GM12875 (cell line): ENCODE measurements around the gene MTG2.

Source experiments
- H3K4me3 ChIP-seq: one replicate; pipeline ENCODE4 v1.5.1; 2011; ENCODE audit warnings: low read depth, low read length, control low read depth
- TF ChIP-seq, protein P1 (sequence below): IDR thresholded peaks from 2 replicates; pipeline ENCODE4 v1.5.1; 2011; ENCODE audit warnings: low read depth, mild to moderate bottlenecking, control low read depth, inconsistent platforms, low read length, moderate library complexity, borderline replicate concordance; ENCODE audit not compliant: insufficient read depth

Gene MTG2

DNA sequence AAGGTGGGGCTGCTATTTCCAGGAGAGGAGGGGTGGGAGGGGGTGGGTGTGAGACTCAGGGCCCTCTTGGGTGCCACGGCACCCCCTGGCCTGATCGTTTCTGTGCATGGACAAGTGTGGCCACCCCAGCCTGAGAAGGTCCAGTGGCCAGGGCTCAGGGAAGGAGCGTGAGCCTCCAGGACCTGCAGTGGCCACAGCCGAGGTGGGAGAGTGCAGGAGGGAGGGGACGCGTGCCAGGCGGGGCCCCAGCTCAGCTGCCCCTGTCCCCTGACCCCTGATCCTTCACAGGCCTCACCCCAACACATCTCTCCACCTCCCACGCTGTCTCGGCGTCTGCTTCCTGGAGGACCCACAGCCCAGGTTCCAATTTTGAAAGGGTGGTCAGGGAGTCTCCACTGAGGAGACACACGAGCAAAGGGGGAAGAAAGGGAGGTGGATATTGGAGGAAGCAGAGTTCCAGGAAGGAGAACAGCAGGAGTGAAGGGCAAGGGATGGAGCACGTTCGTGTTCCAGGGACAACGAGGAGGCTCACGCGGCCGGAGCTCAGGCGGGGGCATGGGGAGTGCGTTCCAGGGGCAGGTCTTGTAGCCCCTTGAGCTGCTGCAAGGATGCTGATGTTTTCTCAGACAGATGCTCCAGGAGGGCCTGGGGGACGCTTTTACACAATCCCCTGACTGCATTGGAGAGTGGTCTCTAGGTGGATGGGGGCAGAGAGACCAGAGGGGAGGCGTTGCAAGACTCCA, 41.5 kb downstream of the MTG2 start:
- H3K4me3 ChIP-seq: no peak overlapping the region
- TF ChIP-seq, protein P1, sequence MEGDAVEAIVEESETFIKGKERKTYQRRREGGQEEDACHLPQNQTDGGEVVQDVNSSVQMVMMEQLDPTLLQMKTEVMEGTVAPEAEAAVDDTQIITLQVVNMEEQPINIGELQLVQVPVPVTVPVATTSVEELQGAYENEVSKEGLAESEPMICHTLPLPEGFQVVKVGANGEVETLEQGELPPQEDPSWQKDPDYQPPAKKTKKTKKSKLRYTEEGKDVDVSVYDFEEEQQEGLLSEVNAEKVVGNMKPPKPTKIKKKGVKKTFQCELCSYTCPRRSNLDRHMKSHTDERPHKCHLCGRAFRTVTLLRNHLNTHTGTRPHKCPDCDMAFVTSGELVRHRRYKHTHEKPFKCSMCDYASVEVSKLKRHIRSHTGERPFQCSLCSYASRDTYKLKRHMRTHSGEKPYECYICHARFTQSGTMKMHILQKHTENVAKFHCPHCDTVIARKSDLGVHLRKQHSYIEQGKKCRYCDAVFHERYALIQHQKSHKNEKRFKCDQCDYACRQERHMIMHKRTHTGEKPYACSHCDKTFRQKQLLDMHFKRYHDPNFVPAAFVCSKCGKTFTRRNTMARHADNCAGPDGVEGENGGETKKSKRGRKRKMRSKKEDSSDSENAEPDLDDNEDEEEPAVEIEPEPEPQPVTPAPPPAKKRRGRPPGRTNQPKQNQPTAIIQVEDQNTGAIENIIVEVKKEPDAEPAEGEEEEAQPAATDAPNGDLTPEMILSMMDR: no peak

DNA sequence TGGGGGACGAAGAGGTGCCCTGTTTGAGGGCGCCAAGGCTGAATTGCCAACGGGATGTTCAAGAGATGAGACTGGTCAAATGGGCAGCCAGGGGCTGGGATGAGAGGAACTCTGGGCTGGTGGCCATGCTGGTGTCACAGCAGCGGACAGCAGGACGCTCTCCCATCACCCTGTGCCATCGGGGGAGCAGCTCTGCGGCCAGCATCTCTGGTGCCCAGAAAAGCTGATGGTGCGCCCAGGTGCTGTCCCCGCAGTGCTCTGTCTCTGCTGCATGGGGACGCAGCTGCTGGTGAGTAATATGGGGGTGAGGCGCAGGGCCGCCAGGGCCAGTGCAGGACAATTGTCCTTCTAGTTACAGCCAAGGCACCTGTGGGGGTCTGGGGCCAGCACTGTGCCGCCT, 42.2 kb downstream of the MTG2 start:
- TF ChIP-seq, protein P1: no peak

DNA sequence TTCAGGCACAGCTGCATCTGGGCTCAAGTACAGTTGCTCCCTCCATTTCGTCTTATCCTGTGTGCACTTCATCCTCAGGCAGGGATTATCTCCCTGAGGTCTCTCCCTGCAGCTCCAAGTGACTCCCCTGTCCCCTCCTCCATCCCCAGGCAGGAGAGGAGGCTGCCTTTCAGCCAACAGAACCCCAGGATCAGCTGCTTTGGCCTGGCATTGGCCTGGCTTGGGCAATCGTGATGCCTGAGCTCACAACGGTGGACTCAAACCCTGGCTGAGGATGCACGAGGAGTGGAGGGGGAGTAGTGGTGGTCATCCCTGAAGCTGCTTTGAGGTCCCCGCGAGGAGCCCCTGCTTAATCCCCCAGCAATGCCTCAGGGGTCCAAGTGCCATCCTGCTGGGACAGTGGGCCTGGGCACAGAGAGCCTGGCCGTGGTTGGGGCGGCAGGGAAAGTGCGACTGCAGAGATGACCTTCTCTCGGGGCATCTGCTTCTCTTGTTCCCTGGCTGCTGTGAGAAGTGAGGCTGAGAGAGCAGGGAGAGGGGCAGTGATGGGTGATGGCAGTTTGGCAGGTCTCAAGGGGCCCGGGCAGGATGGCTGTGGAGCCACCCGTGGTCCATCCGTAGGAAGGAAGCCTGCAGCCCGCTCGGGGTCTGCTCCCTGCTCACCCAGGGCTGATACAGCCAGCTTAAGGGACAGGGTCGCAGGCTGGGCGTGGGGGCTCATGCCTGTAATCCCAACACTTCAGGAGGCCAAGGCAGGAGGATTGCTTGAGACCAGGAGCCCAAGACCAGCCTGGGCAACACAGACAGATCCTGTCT, 43.2 kb downstream of the MTG2 start:
- TF ChIP-seq, protein P1: no peak
- no peak overlapping the region for H3K4me3 ChIP-seq

More for the DNA sequence above, 42.2 kb downstream of the MTG2 start:
- no peak overlapping the region for H3K4me3 ChIP-seq

DNA sequence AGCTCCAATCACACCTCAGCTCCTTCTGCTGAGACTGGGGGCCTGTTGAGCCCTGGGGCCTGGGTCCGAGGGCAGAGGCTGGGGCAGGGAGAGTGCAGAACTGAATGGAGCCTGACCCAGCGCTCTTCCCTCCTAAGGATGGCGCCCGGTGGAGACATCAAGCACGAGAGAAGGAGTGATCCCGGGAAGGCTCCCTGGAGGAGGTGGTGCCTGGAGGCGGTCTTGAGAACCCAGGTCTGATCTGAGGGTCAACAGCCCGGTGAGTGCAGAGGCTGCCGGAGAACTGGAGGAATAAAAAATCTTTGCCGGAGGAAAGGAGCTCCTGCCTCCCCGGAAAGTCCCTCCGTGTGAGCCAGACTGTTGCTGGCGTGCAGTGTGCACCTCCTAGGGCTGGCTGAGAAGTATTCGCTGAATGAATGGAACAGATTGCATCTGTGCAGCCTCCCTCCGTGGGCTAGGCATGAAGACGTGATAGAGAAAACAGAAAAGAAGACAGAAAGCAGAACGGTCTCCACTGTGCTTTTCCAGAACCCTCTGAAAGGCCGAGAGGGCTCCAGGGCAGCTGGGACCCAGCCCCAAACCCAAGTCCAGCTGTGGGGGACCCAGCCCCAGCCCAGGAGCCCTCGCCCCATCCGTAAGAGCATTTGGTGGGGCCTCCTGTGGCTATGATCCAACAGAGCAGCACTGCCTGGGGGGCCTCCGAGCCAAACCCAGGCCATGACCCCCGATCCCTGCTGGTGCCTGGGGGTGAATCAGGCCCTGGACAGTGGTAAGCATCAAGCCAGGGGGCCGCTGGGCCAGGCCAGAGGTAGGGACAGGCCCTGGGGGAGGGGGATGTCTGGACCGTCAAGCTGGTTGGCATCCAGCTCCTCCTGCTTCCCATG, 44.1 kb downstream of the MTG2 start:
- H3K4me3 ChIP-seq: no peak overlapping the region
- TF ChIP-seq, protein P1: no peak

DNA sequence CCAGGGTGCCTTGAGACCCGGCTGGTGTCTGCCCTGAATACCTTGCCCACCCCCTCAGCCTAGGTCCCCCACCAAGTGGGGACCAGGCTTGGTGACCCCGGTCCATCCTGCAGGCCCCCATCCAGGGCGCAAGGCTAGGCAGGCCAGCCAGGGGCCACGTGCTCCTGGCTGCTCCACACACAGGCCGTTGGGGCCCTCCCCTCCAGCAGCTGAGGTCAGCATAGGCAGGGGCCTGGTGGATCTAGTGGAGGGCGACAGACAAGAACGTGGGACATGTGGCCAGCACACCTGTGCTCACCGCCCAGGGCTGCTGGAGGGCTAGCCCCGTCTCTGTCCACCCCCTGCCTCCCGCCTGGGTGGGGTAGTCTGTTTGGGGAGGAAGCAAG, 44.8 kb downstream of the MTG2 start:
- TF ChIP-seq, protein P1: no peak

DNA sequence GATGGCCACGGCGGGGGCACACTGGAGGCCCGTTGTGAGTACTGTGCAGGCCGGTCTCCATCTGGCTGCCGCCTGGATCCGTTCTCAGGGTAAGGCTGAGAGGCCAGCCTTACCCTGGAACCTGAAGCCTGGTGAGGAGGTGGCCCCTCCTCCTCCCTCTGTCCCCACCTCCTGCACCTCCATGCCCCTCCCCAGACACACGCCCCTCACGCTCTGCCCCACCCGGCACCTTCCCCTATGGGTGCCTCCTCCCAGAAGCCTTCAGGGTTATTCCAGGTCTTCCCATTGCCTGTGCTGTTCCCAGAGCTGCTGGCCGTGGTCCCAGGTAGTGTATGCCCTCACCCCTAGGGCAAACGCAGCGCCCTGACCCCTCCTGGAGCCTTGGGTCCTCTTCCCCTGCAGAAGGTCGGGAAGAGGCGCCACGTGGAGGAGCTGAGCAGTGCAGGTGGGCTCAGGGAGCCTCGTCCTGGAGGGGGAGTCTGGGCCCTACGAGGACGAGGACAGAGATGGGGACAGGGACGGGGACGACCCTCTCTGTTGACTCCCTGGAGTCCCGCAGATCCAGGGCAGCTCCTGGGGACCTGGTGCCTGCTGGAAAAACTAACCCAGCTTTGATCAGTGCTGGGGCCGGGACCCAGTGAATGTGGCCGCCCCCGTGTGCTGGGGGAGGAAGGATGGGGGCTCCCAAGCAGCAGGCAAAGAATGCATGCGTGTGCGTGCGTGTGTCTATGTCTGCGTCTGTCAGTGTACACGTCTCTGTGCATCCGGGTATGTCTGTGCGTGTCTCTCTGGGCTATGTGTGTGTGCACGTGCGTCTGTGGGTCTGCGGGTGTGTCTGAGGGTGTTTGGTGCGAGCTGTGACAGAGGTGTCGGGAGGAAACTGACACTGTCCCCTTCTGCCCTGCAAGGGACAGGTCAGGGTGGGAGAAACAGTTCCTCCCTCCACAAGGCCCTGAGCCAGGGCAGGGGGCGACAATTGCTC, 45.4 kb downstream of the MTG2 start:
- no peak overlapping the region for H3K4me3 ChIP-seq
- TF ChIP-seq, protein P1: no peak

More for the DNA sequence above, 44.8 kb downstream of the MTG2 start:
- H3K4me3 ChIP-seq: no peak overlapping the region
